Mucosa of descending colon (tissue), 3 donors: ENCODE results near the gene PGAP2. TPM values are rescaled to one million over a fixed set of nuclear protein-coding genes. Genes with fewer than 3 reads are reported as not detected.

ENCODE experiments used
- ATAC-seq: fragments of 200-7000 bp; cut with Tn5 transposase; one replicate; pipeline ENCODE4 v1.9.1; 2020; ENCODE audit warnings: mild to moderate bottlenecking, moderate library complexity
- DNase-seq, 3 donors: peaks; one replicate each; pipeline ENCODE4 v3.0.0-alpha.2; 2020
- H3K36me3 ChIP-seq: fragments of 200-600 bp; one replicate; pipeline ENCODE4 v1.8.0; 2021; ENCODE audit warnings: low read depth, mild to moderate bottlenecking
- H3K4me1 ChIP-seq: fragments of 200-600 bp; one replicate; pipeline ENCODE4 v1.8.0; 2021; ENCODE audit warnings: low read depth, mild to moderate bottlenecking
- H3K4me3 ChIP-seq: fragments of 200-600 bp; one replicate; pipeline ENCODE4 v1.8.0; 2021; ENCODE audit warnings: mild to moderate bottlenecking
- H3K9me3 ChIP-seq: fragments of 200-600 bp; one replicate; pipeline ENCODE4 v1.8.0; 2021; ENCODE audit warnings: mild to moderate bottlenecking
- intact Hi-C, 2 donors: fragments of 100-400 bp; cut with DNase I in 1 of 2; cut with micrococcal nuclease in 1 of 2; formaldehyde crosslinking; loops; one replicate each; pipeline versions ENCODE4 v1.11.0 to v1.11.1; 2022; cut with DNase I, micrococcal nuclease
- total RNA-seq, 3 donors: library from RNA; stranded (reverse); fragmentation: NEBNext Ultra II Directional in 2 of 3; extraction: Animal tissue kit (Norgen Biotek cat#: 25700) in 2 of 3; gene quantifications; one replicate each; pipeline versions ENCODE4 v1.2.1 to v1.2.4, GENCODE V29; 2021 to 2023
- TF ChIP-seq, protein P1 (sequence below): fragments of 200-600 bp; IDR thresholded peaks from one replicate; pipeline ENCODE4 v1.8.0; 2022; ENCODE audit warnings: antibody characterized with exemption, mild to moderate bottlenecking
- donor health status: DM: no; HTN: no; CAD: no; lungs with moderate emphysema.
- donor health status: DM: no; HTN: no; CAD: no.
- donor health status: DM: no; HTN: yes; CAD: no.

PGAP2 gene
- total RNA-seq, 3 donors from 2014 or later: 15.7 to 32.8 (median 25.9) TPM

DNA sequence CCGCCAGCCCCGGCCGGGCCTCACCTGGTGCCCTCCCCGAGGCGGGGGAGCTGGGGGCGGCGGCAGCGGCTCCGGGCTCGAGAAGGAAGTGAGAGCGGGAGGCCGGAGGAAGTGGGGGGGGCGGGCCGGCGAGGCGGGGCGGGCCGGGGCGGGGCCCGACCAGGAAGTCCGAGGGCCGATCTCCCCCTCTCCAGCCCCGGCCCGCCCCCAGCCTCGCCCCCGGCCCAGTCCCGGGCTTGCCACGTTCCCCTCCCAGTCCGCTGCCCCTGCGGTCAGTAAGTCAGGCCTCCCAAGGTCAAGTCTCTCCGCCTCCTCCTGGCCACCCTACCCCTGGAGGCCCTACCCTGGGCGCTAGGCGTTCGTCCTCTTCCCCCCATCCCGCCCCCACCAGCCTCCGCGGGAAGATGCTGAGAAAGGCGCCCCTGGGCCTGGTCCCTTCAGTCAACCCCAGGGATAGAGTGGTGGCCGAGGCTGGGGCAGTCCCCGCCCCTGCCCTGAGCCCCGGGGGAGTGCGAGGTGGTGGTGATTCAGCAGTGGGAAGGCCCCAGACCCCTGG, 32.6 kb downstream of the PGAP2 start, which contains the start of gene RHOG:
Gene RHOG (minus strand): TSS at position 90 of the 556 bp plus-strand sequence. CDS start 12,821 bp downstream, outside the sequence.
- intact Hi-C loops: no loop called here
- Histone ChIP-seq H3K4me3 (peak within 1 kb of the TSS; percentile 59), H3K36me3 (no peaks in the 10 kb centered on the region), H3K4me1 (peaks cover 32% of the 10 kb centered on the region), H3K9me3 (no peaks in the 10 kb centered on the region)
- ATAC-seq (peak; percentile 84), DNase-seq (peak; percentile 83 to 94 (median 91))
- TF ChIP-seq, protein P1, sequence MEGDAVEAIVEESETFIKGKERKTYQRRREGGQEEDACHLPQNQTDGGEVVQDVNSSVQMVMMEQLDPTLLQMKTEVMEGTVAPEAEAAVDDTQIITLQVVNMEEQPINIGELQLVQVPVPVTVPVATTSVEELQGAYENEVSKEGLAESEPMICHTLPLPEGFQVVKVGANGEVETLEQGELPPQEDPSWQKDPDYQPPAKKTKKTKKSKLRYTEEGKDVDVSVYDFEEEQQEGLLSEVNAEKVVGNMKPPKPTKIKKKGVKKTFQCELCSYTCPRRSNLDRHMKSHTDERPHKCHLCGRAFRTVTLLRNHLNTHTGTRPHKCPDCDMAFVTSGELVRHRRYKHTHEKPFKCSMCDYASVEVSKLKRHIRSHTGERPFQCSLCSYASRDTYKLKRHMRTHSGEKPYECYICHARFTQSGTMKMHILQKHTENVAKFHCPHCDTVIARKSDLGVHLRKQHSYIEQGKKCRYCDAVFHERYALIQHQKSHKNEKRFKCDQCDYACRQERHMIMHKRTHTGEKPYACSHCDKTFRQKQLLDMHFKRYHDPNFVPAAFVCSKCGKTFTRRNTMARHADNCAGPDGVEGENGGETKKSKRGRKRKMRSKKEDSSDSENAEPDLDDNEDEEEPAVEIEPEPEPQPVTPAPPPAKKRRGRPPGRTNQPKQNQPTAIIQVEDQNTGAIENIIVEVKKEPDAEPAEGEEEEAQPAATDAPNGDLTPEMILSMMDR: no peak

DNA sequence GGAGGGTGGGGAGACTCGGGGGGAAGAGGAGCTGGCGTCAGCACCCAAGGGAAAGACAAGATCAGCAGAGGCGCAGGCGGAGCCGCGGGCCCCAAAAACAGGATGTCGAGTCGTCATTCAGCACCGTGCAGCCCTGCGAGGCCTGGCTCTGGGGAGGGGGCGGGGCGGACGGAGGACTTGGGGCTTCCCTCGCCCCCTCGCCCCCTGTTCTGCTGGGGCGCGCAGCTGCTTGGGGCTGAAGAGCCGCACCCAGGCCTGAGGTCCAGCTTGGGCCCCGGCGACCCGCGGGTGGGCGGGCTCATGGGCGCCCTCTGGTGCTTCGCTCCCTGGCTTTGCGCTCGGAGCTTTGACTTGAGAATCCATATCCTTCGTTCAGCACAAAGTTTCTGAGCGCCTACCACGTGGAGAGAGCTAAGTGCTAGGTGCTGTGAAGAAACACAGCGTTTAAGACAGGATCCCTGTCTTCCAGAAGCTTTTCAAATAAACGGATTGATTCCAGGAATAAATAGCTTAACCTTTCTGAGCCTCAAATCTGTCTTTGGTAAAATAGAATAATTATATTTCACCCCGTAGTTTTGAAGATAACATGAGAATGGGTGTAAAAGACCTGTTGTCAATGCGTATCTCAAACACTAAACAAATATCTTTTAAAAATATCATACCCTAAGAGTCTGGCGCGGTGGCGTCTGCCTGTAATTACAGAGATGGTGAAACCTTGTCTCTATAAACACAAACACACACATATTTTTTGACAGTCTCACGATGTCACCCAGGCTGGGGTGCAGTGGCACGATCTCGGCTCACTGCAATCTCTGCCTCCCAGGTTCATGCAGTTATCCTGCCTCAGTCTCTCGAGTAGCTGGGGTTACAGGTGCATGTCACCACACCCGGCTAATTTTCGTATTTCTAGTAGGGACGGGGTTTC, 33.3 kb downstream of the PGAP2 start:
- Histone ChIP-seq H3K4me1 (peaks cover 27% of the 10 kb centered on the region), H3K9me3 (no peaks in the 10 kb centered on the region), H3K36me3 (no peaks in the 10 kb centered on the region), H3K4me3 (peak overlapping the region; percentile 59)
- peak; percentile 77 for ATAC-seq
- peak; percentile 93 to 94 (median 93) for DNase-seq
- TF ChIP-seq, protein P1: peak; percentile 72
- intact Hi-C loops: no loop called here

DNA sequence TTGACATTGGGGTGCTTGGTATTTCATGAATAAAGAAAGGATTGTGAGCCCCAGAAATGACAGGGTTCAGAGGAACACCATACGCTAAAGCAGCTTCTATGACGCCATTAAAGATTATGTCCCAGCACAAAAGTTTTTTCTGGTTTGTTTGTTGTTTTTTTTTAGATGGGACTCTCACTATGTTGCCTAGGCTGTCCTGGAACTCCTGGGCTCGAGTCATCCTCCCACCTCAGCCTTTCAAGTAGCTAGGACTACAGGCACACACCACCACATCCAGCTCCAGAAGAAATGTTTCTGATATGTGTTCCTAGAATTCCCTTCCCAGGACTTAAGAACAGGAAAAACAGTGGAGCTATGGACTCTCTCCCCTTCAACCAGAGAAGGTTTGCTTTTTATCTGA, 35.0 kb downstream of the PGAP2 start:
- intact Hi-C loops: no loop called here
- no peaks in the 10 kb centered on the region for H3K36me3 ChIP-seq
- TF ChIP-seq, protein P1: no peak
- ATAC-seq (no peak), DNase-seq (no peak)
- no peaks in the 10 kb centered on the region for H3K9me3 ChIP-seq
- peaks cover 19% of the 10 kb centered on the region for H3K4me1 ChIP-seq
- no peak overlapping the region for H3K4me3 ChIP-seq

DNA sequence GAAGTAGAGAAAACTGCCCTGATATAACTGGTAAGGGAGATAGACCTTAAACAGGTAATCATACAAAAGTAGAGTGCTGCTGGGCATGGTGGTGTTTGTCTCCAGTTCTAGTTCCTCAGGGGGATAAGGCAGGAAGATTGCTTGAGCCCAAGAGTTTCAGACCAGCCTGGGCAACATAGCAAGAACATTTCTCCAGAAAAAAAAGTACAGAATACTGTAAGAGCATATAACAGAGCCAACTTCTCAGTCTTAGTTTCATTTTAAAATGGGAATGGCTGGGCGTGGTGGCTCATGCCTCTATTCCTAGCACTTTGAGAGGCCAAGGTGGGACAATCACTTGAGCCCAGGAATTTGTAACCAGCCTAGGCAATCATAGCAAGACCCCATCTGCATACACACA, 36.9 kb downstream of the PGAP2 start:
- TF ChIP-seq, protein P1: no peak
- Histone ChIP-seq H3K4me1 (peaks cover 3% of the 10 kb centered on the region), H3K9me3 (no peaks in the 10 kb centered on the region), H3K36me3 (no peaks in the 10 kb centered on the region), H3K4me3 (no peak overlapping the region)
- DNase-seq (no peak), ATAC-seq (no peak)
- intact Hi-C loops: loop anchor here in 1 of 2 donors (5.0 kb wide), 1 partner anchor 227 kb away; no protein-coding TSS in a partner anchor

DNA sequence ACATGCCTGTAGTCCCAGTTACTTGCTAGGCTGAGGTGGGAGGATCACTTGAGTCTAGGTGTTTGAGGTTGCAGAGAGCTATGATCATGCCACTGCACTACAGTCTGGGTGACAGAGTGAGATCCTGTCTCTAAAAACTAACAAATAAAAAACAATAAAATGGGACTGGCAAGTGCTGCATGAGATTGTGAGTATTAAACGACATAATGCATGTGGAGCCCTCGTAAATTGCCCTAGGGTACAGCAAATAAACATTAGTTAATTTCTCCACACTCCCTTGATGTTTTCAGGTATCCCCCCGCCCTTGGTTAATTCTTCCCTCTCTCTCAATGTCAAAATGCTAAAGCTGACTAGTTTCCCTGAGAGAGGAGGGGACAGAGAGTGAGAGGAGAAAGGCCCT, 37.3 kb downstream of the PGAP2 start:
- no peaks in the 10 kb centered on the region for H3K36me3 ChIP-seq
- DNase-seq: no peak
- intact Hi-C loops: loop anchor here in 1 of 2 donors (5.0 kb wide), 1 partner anchor 227 kb away; no protein-coding TSS in a partner anchor
- no peaks in the 10 kb centered on the region for H3K9me3 ChIP-seq
- ATAC-seq: no peak
- peaks cover 3% of the 10 kb centered on the region for H3K4me1 ChIP-seq
- H3K4me3 ChIP-seq: no peak overlapping the region
- TF ChIP-seq, protein P1: no peak
